Activated CD8-positive, alpha-beta T cell treated with anti-CD3 and anti-CD28 coated beads, Interleukin-2, amount 10 ng/mL, durations not matched to agents 7 days and 5 days (primary cell): ENCODE data around the gene THAP8. TPM values are rescaled to one million over a fixed set of nuclear protein-coding genes. Genes with fewer than 3 reads are reported as not detected.
A peak's percentile ranks its signal among the peaks of the same experiment; 100 is the strongest.

Source experiments
- ATAC-seq: fragments of 150-1000 bp; cut with Tn5 transposase; one replicate; pipeline ENCODE4 v1.10.0; 2021; ENCODE audit warnings: moderate library complexity
- CTCF ChIA-PET: fragments of 350-600 bp; sonication (Branson Sonifier 250); formaldehyde crosslinking; loops from one replicate; lab custom pipeline; 2021; ENCODE audit warnings: antibody characterized with exemption; lab: Charles Lee
- POLR2A ChIA-PET: fragments of 350-600 bp; sonication (Branson Sonifier 250); formaldehyde crosslinking; loops from one replicate; lab custom pipeline; 2021; ENCODE audit warnings: antibody characterized with exemption; lab: Charles Lee
- DNase-seq: peaks from one replicate; pipeline ENCODE4 v3.0.0-alpha.2; 2020
- H3K27ac Mint-ChIP-seq: one replicate; pipeline ENCODE4 v1.8.0; 2021; ENCODE audit warnings: mild to moderate bottlenecking, mixed read lengths
- H3K27me3 Mint-ChIP-seq: one replicate; pipeline ENCODE4 v1.8.0; 2021; ENCODE audit warnings: low read depth, mixed read lengths
- H3K36me3 Mint-ChIP-seq: one replicate; pipeline ENCODE4 v1.8.0; 2021; ENCODE audit warnings: low read depth, mixed read lengths
- H3K4me1 Mint-ChIP-seq: one replicate; pipeline ENCODE4 v1.8.0; 2021; ENCODE audit warnings: low read depth, mixed read lengths
- H3K4me3 Mint-ChIP-seq: one replicate; pipeline ENCODE4 v1.8.0; 2021; ENCODE audit warnings: mild to moderate bottlenecking, mixed read lengths
- H3K9me3 Mint-ChIP-seq: one replicate; pipeline ENCODE4 v1.8.0; 2022; ENCODE audit warnings: mixed read lengths; ENCODE audit not compliant: insufficient read depth
- total RNA-seq, 2 experiments: library from RNA; stranded (reverse); gene quantifications; one replicate each; pipeline ENCODE4 v1.2.3, GENCODE V29; 2021

Gene THAP8
- total RNA-seq, 2 experiments from 2014 or later, result 5.7 to 5.8 TPM

DNA sequence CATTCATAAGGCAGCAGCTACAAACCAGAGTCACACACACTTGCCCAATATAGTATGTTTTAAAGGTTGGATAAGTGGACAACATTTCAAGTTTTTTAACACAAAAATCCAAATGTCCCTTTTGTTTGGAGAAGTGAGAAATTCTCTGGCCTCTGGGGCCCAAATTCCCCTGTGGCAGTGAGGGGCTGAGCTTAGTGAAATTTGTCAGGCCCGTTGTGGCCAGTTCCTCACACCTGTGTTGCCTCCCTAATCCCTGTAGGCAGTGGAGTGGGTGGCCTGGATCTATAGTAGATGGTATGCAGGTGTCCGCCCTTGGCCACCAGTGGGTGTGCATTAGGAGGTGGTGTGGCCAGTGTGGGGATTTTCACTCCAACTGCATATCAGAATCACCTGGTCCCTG lies 7.3 kb upstream of the THAP8 start:
- POLR2A ChIA-PET, result no interaction called here
- CTCF ChIA-PET, result interaction anchor here (1.4 kb wide), 1 partner anchor 108 kb away, joined by 4 read pairs; no protein-coding TSS in a partner anchor
- no peak overlapping the region for H3K27ac Mint-ChIP-seq
- no peak for ATAC-seq
- peaks cover 20% of the 10 kb centered on the region for H3K4me1 Mint-ChIP-seq
- no peak overlapping the region for H3K4me3 Mint-ChIP-seq
- no peak for DNase-seq
- H3K36me3 Mint-ChIP-seq, result peaks cover 72% of the 10 kb centered on the region
- H3K27me3 Mint-ChIP-seq, result no peaks in the 10 kb centered on the region
- H3K9me3 Mint-ChIP-seq, result no peaks in the 10 kb centered on the region

GRCh38 chr19:36060430-36060829 lies 6.3 kb upstream of the THAP8 start:
- POLR2A ChIA-PET, result no interaction called here
- Mint-ChIP-seq H3K36me3 (peaks cover 63% of the 10 kb centered on the region), H3K9me3 (no peaks in the 10 kb centered on the region), H3K27ac (no peak overlapping the region), H3K27me3 (no peaks in the 10 kb centered on the region), H3K4me3 (no peak overlapping the region), H3K4me1 (peaks cover 25% of the 10 kb centered on the region)
- peak; percentile 29 for DNase-seq
- CTCF ChIA-PET, result interaction anchor here (0.8 to 0.9 kb wide), 2 partner anchors 15 to 67 kb away, joined by 3 read pairs; no protein-coding TSS in a partner anchor
- ATAC-seq, result peak; percentile 42

DNA sequence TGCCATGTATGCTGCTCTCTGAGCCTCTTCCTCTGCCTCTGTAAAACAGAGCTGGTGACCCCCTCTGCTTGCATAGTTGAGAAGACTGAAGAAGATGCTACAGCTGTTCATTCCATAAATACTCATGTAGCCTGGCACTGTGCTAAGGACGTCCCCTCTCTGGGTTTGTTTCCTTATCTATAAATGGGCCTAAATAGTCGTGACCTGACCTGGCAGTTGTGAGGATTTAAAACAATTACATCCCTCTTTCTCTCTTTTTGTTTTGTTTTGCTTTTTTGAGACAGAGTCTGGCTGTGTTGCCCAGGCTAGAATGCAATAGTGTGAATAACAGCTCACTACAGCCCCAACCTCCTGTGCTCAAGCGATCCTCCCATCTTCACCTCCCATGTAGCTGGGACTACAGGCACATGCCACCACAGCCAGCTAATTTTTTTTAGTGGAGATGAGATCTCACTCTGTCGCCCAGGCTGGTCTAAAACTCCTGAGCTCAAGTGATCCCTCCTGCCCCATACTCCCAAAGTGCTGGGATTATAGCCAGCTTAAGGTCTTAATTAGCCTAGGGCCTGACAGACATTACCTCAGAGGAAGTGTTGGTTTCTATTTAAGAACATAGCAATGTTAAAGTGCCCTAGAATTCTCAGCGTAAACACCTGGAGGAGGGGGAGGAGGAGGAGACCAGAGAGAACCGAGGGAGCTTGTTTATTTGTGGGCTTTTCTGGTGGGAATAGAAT lies 5.3 kb upstream of the THAP8 start:
- Mint-ChIP-seq H3K4me3 (no peak overlapping the region), H3K4me1 (peaks cover 28% of the 10 kb centered on the region), H3K27me3 (no peaks in the 10 kb centered on the region), H3K9me3 (no peaks in the 10 kb centered on the region), H3K27ac (peak overlapping the region; percentile 61), H3K36me3 (peaks cover 56% of the 10 kb centered on the region)
- DNase-seq, result no peak
- ChIA-PET POLR2A (interaction anchor here (0.6 kb wide), 1 partner anchor 334 kb away, joined by 3 read pairs; no protein-coding TSS in a partner anchor), CTCF (interaction anchor here (1.2 kb wide), 1 partner anchor 69 kb away, joined by 3 read pairs; no protein-coding TSS in a partner anchor)
- ATAC-seq, result no peak

- ATAC-seq (no peak), DNase-seq (no peak)
- Mint-ChIP-seq H3K4me3 (no peak overlapping the region), H3K4me1 (peaks cover 30% of the 10 kb centered on the region), H3K27ac (peak overlapping the region; percentile 61), H3K36me3 (peaks cover 51% of the 10 kb centered on the region), H3K9me3 (no peaks in the 10 kb centered on the region), H3K27me3 (no peaks in the 10 kb centered on the region)
- ChIA-PET CTCF (interaction anchor here (1.2 kb wide), 1 partner anchor 69 kb away, joined by 3 read pairs; no protein-coding TSS in a partner anchor), POLR2A (interaction anchor here (0.6 kb wide), 1 partner anchor 333 kb away, joined by 3 read pairs; no protein-coding TSS in a partner anchor)
These were observed 4.5 kb upstream of the THAP8 start for GRCh38 chr19:36058481-36059179.

- H3K36me3 Mint-ChIP-seq, result peaks cover 32% of the 10 kb centered on the region
- no peaks in the 10 kb centered on the region for H3K27me3 Mint-ChIP-seq
- peaks cover 44% of the 10 kb centered on the region for H3K4me1 Mint-ChIP-seq
- peak within 1 kb of the TSS; percentile 97 for H3K27ac Mint-ChIP-seq
- ChIA-PET POLR2A (interaction anchor here (0.7 to 1.4 kb wide), 8 partner anchors 11 to 105 kb away, joined by 3 to 6 read pairs (median 3); partner anchors contain the start of genes ALKBH6, POLR2I and TBCB), CTCF (interaction anchor here (1.0 to 1.8 kb wide), 7 partner anchors 41 to 236 kb away, joined by 3 to 8 read pairs (median 4); partner anchors contain the start of genes ALKBH6 and SDHAF1)
- ATAC-seq, result peak; percentile 82
- peak within 1 kb of the TSS; percentile 97 for H3K4me3 Mint-ChIP-seq
- DNase-seq, result peak; percentile 96
- H3K9me3 Mint-ChIP-seq, result no peaks in the 10 kb centered on the region
These were observed 925 bp upstream of the THAP8 start, which contains the start of gene WDR62 for GRCh38 chr19:36054733-36055686. TSS of gene WDR62 (plus strand) at chr19:36054897. CDS start at chr19:36054972, 75 bp downstream.

DNA sequence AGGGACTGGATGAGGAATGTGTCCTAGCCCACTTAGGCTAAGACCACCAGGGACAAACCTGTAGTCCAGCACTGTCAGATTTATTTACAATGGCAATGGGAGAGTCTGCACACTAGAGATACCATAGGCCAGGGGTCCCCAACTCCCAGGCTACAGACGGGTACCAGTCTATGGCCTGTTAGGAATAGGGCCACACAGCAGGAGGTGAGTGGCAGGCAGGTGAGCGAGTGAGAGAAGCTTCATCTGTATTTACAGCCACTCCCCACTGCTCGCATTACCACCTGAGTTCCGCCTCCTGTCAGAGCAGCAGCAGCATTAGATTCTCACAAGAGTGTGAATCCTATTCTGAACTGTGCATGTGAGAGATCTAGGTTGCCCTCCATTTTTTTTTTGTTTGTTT lies 2.4 kb downstream of the THAP8 start:
- Mint-ChIP-seq H3K27ac (no peak overlapping the region), H3K4me3 (no peak overlapping the region), H3K9me3 (no peaks in the 10 kb centered on the region), H3K4me1 (peaks cover 27% of the 10 kb centered on the region), H3K36me3 (peaks cover 7% of the 10 kb centered on the region), H3K27me3 (no peaks in the 10 kb centered on the region)
- ChIA-PET CTCF (interaction anchor here (1.1 kb wide), 1 partner anchor 77 kb away, joined by 3 read pairs; no protein-coding TSS in a partner anchor), POLR2A (no interaction called here)
- ATAC-seq, result no peak
- no peak for DNase-seq

- no peak for DNase-seq
- peaks cover 23% of the 10 kb centered on the region for H3K4me1 Mint-ChIP-seq
- ATAC-seq, result no peak
- H3K9me3 Mint-ChIP-seq, result no peaks in the 10 kb centered on the region
- peaks cover 7% of the 10 kb centered on the region for H3K36me3 Mint-ChIP-seq
- CTCF ChIA-PET, result interaction anchor here (1.3 kb wide), 1 partner anchor 14 kb away, joined by 3 read pairs; no protein-coding TSS in a partner anchor
- H3K27ac Mint-ChIP-seq, result no peak overlapping the region
- H3K27me3 Mint-ChIP-seq, result no peaks in the 10 kb centered on the region
- POLR2A ChIA-PET, result no interaction called here
- no peak overlapping the region for H3K4me3 Mint-ChIP-seq
These were observed 2.8 kb downstream of the THAP8 start for GRCh38 chr19:36051236-36051635.

GRCh38 chr19:36049080-36049698 lies 4.9 kb downstream of the THAP8 start:
- ATAC-seq (no peak), DNase-seq (no peak)
- no peaks in the 10 kb centered on the region for H3K9me3 Mint-ChIP-seq
- H3K27me3 Mint-ChIP-seq, result no peaks in the 10 kb centered on the region
- H3K4me3 Mint-ChIP-seq, result no peak overlapping the region
- POLR2A ChIA-PET, result no interaction called here
- H3K4me1 Mint-ChIP-seq, result peaks cover 16% of the 10 kb centered on the region
- peaks cover 10% of the 10 kb centered on the region for H3K36me3 Mint-ChIP-seq
- CTCF ChIA-PET, result no interaction called here
- no peak overlapping the region for H3K27ac Mint-ChIP-seq

DNA sequence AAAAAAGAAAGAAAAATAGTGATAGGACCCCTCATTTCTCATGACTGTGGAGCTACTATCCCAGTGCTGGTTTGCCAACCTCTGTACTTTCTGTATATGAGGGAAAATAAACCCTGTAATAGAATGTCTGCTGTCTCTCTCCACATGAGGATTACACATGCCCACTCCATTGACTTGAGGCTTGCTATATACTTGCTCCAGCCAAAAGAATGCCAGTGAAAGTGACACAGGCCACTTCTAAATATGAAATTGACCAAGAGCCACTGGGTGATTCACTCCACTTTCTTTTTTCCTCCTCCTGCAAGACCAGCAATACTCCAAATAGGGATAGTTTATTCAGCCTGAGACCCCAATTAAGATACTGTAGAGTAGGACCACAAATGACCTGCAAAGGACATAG lies 6.2 kb downstream of the THAP8 start:
- Mint-ChIP-seq H3K27me3 (no peaks in the 10 kb centered on the region), H3K4me1 (peaks cover 11% of the 10 kb centered on the region), H3K36me3 (peaks cover 7% of the 10 kb centered on the region), H3K27ac (no peak overlapping the region), H3K4me3 (no peak overlapping the region), H3K9me3 (no peaks in the 10 kb centered on the region)
- CTCF ChIA-PET, result no interaction called here
- POLR2A ChIA-PET, result no interaction called here
- DNase-seq (no peak), ATAC-seq (no peak)

- no peak for ATAC-seq
- Mint-ChIP-seq H3K27me3 (no peaks in the 10 kb centered on the region), H3K27ac (no peak overlapping the region), H3K4me3 (no peak overlapping the region), H3K9me3 (no peaks in the 10 kb centered on the region), H3K36me3 (peaks cover 7% of the 10 kb centered on the region), H3K4me1 (peaks cover 4% of the 10 kb centered on the region)
- POLR2A ChIA-PET, result no interaction called here
- no peak for DNase-seq
- CTCF ChIA-PET, result no interaction called here
These were observed 7.5 kb downstream of the THAP8 start for GRCh38 chr19:36046443-36047050.
